ENCODE measurements around the gene NWD2.

Gene NWD2

GRCh38 chr4:37427193-37427592, 182.7 kb downstream of the NWD2 start:
- Histone ChIP-seq H3K9ac (ENCODE audit: low read length) (no peak overlapping the region), H3K4me3 (ENCODE audit: insufficient read depth, low read length, poor library complexity, severe bottlenecking) (no peak overlapping the region), H3K79me2 (ENCODE audit: insufficient read depth, low read length) (no peaks in the 10 kb centered on the region), H3K27me3 (ENCODE audit: low read length) (no peaks in the 10 kb centered on the region), H3K4me2 (ENCODE audit: low read depth, low read length, poor library complexity, severe bottlenecking) (no peak overlapping the region), H4K20me1 (ENCODE audit: low read depth, low read length) (no peaks in the 10 kb centered on the region), H3K9me2 (replicated peaks; ENCODE audit: insufficient read depth, low read length) (no peaks in the 10 kb centered on the region), H3K9me3 (ENCODE audit: insufficient read depth, low read length) (no peaks in the 10 kb centered on the region), H3F3A (ENCODE audit: insufficient read depth) (no peaks in the 10 kb centered on the region), H2AFZ (ENCODE audit: low read depth, low read length, severe bottlenecking) (no peak overlapping the region), H3K27ac (ENCODE audit: low read depth, low read length) (no peak overlapping the region), H3K36me3 (ENCODE audit: low read length) (no peaks in the 10 kb centered on the region)
- TF ChIP-seq EZH2phosphoT487 (conservative IDR thresholded peaks at IDR 0.05; ENCODE audit: low read length), result no peak
- TF ChIP-seq, protein P1, sequence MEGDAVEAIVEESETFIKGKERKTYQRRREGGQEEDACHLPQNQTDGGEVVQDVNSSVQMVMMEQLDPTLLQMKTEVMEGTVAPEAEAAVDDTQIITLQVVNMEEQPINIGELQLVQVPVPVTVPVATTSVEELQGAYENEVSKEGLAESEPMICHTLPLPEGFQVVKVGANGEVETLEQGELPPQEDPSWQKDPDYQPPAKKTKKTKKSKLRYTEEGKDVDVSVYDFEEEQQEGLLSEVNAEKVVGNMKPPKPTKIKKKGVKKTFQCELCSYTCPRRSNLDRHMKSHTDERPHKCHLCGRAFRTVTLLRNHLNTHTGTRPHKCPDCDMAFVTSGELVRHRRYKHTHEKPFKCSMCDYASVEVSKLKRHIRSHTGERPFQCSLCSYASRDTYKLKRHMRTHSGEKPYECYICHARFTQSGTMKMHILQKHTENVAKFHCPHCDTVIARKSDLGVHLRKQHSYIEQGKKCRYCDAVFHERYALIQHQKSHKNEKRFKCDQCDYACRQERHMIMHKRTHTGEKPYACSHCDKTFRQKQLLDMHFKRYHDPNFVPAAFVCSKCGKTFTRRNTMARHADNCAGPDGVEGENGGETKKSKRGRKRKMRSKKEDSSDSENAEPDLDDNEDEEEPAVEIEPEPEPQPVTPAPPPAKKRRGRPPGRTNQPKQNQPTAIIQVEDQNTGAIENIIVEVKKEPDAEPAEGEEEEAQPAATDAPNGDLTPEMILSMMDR (IDR thresholded peaks at IDR 0.05; ENCODE audit: insufficient read depth, low read length, poor library complexity, severe bottlenecking), result no peak

GRCh38 chr4:37429906-37430305, 185.4 kb downstream of the NWD2 start:
- H3K4me2 ChIP-seq (ENCODE audit: low read depth, low read length, poor library complexity, severe bottlenecking), result no peak overlapping the region
- H3K9me2 ChIP-seq (replicated peaks; ENCODE audit: insufficient read depth, low read length), result no peaks in the 10 kb centered on the region
- H3K9ac ChIP-seq (ENCODE audit: low read length), result no peak overlapping the region
- H3K27me3 ChIP-seq (ENCODE audit: low read length), result no peaks in the 10 kb centered on the region
- TF ChIP-seq, protein P1 (IDR thresholded peaks at IDR 0.05; ENCODE audit: insufficient read depth, low read length, poor library complexity, severe bottlenecking), result no peak
- TF ChIP-seq EZH2phosphoT487 (conservative IDR thresholded peaks at IDR 0.05; ENCODE audit: low read length), result no peak
- H3K4me3 ChIP-seq (ENCODE audit: insufficient read depth, low read length, poor library complexity, severe bottlenecking), result no peak overlapping the region
- H3F3A ChIP-seq (ENCODE audit: insufficient read depth), result no peaks in the 10 kb centered on the region
- no peaks in the 10 kb centered on the region for H3K9me3 ChIP-seq (ENCODE audit: insufficient read depth, low read length)
- H3K79me2 ChIP-seq (ENCODE audit: insufficient read depth, low read length), result no peaks in the 10 kb centered on the region
- H4K20me1 ChIP-seq (ENCODE audit: low read depth, low read length), result no peaks in the 10 kb centered on the region
- H2AFZ ChIP-seq (ENCODE audit: low read depth, low read length, severe bottlenecking), result no peak overlapping the region
- no peak overlapping the region for H3K27ac ChIP-seq (ENCODE audit: low read depth, low read length)
- no peaks in the 10 kb centered on the region for H3K36me3 ChIP-seq (ENCODE audit: low read length)

GRCh38 chr4:37430718-37431416, 186.3 kb downstream of the NWD2 start:
- Histone ChIP-seq H3K4me3 (ENCODE audit: insufficient read depth, low read length, poor library complexity, severe bottlenecking) (no peak overlapping the region), H3K27ac (ENCODE audit: low read depth, low read length) (no peak overlapping the region), H3F3A (ENCODE audit: insufficient read depth) (no peaks in the 10 kb centered on the region), H3K9me3 (ENCODE audit: insufficient read depth, low read length) (no peaks in the 10 kb centered on the region), H2AFZ (ENCODE audit: low read depth, low read length, severe bottlenecking) (no peak overlapping the region), H4K20me1 (ENCODE audit: low read depth, low read length) (no peaks in the 10 kb centered on the region), H3K27me3 (ENCODE audit: low read length) (no peaks in the 10 kb centered on the region), H3K79me2 (ENCODE audit: insufficient read depth, low read length) (no peaks in the 10 kb centered on the region), H3K9me2 (replicated peaks; ENCODE audit: insufficient read depth, low read length) (no peaks in the 10 kb centered on the region), H3K36me3 (ENCODE audit: low read length) (no peaks in the 10 kb centered on the region), H3K4me2 (ENCODE audit: low read depth, low read length, poor library complexity, severe bottlenecking) (no peak overlapping the region), H3K9ac (ENCODE audit: low read length) (no peak overlapping the region)
- no peak for TF ChIP-seq EZH2phosphoT487 (conservative IDR thresholded peaks at IDR 0.05; ENCODE audit: low read length)
- TF ChIP-seq, protein P1 (IDR thresholded peaks at IDR 0.05; ENCODE audit: insufficient read depth, low read length, poor library complexity, severe bottlenecking), result no peak

Measured in SU-DHL-6 (cell line).